ENCODE data around the gene INPP5A.

DNA sequence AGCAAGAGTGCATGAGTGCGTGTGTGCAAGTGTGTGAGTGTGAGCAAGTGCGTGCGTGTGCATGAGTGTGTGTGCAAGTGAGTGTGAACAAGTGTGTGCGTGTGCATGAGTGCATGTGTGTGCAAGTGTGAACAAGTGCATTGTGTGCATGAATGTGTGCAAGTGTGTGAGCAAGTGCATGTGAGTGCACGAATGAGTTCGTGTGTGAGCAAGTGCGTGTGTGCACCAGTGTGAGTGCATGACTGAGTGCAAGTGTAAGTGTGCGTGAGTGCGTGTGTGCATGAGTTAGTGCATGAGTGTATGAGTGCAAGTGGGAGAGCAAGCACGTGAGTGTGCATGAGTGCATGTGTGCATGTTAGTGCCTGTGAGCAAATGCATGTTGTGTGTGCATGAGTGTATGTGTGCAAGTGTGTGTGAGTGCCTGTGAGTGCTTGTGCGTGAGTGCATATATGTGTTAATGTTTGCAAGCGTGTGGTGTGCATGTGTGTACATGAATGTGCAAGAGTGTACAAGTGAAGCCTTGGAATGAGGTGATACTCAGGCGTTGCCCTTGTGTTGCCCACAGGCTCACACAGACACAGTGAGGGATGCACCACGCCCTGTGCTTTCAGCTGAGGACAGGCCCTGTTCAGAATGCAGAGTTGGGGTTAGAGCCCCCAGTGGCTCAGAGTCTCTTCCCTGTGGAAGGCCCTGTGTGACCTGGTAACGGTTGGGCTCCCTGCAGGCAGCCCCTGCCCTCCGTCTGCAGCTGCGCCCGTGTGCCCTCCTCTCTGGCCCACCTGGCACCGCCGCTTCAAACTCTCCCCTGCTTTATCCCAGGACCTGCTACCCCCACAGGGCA, 151.2 kb downstream of the INPP5A start:
- TF ChIP-seq, protein P1, sequence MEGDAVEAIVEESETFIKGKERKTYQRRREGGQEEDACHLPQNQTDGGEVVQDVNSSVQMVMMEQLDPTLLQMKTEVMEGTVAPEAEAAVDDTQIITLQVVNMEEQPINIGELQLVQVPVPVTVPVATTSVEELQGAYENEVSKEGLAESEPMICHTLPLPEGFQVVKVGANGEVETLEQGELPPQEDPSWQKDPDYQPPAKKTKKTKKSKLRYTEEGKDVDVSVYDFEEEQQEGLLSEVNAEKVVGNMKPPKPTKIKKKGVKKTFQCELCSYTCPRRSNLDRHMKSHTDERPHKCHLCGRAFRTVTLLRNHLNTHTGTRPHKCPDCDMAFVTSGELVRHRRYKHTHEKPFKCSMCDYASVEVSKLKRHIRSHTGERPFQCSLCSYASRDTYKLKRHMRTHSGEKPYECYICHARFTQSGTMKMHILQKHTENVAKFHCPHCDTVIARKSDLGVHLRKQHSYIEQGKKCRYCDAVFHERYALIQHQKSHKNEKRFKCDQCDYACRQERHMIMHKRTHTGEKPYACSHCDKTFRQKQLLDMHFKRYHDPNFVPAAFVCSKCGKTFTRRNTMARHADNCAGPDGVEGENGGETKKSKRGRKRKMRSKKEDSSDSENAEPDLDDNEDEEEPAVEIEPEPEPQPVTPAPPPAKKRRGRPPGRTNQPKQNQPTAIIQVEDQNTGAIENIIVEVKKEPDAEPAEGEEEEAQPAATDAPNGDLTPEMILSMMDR (conservative IDR thresholded peaks at IDR 0.05; ENCODE audit: low read length) = no peak
- no peak for TF ChIP-seq EZH2phosphoT487 (IDR thresholded peaks at IDR 0.05; ENCODE audit: borderline replicate concordance)

Data from Loucy (cell line).